Mesenchymal stem cell (in vitro differentiated cells and primary cell): Measurements from ENCODE around the gene REG1B.

Experiments used
- DNase-seq: peaks from one replicate; pipeline ENCODE4 v3.0.0-alpha.2; 2013
- H2AFZ ChIP-seq: one replicate; pipeline ENCODE4 v1.6.1; 2013; ENCODE audit warnings: low read depth, mild to moderate bottlenecking, control low read depth, inconsistent platforms, low read length, moderate library complexity
- H2AK5ac ChIP-seq: 2 replicates; pipeline ENCODE4 v1.6.1; 2013; ENCODE audit warnings: low read length, moderate library complexity, mild to moderate bottlenecking, inconsistent platforms; ENCODE audit not compliant: severe bottlenecking
- H2BK120ac ChIP-seq: one replicate; pipeline ENCODE4 v1.6.1; 2013; ENCODE audit warnings: low read depth, mild to moderate bottlenecking, inconsistent platforms, low read length, moderate library complexity
- H2BK12ac ChIP-seq, 2 experiments: one replicate each; pipeline ENCODE4 v1.6.1; 2013; ENCODE audit warnings: inconsistent platforms in 2 of 2, low read length in 2 of 2, mild to moderate bottlenecking in 2 of 2, moderate library complexity in 2 of 2, control low read depth in 1 of 2
- H2BK15ac ChIP-seq: one replicate; pipeline ENCODE4 v1.6.1; 2013; ENCODE audit warnings: mild to moderate bottlenecking, low read depth, inconsistent platforms; ENCODE audit not compliant: poor library complexity, severe bottlenecking
- H2BK5ac ChIP-seq: 2 replicates; pipeline ENCODE4 v1.6.1; 2013; ENCODE audit warnings: low read depth, mild to moderate bottlenecking, low read length, control low read depth, inconsistent platforms; ENCODE audit not compliant: poor library complexity, severe bottlenecking
- H3K14ac ChIP-seq, 2 experiments: one replicate each; pipeline ENCODE4 v1.6.1; 2013; ENCODE audit warnings: inconsistent platforms in 2 of 2, low read length in 2 of 2, control low read depth in 1 of 2, mild to moderate bottlenecking in 1 of 2, moderate library complexity in 1 of 2
- H3K18ac ChIP-seq, 2 experiments: one replicate each; pipeline ENCODE4 v1.6.1; 2013; ENCODE audit warnings: inconsistent platforms in 2 of 2, low read length in 2 of 2, control low read depth in 1 of 2, low read depth in 1 of 2, mild to moderate bottlenecking in 1 of 2
- H3K23ac ChIP-seq, 2 experiments: one replicate each; pipeline ENCODE4 v1.6.1; 2013; ENCODE audit warnings: inconsistent platforms in 2 of 2, low read length in 2 of 2, mild to moderate bottlenecking in 2 of 2, moderate library complexity in 2 of 2, control low read depth in 1 of 2
- H3K27ac ChIP-seq: 2 replicates; pipeline ENCODE4 v1.5.1; 2013; ENCODE audit warnings: mild to moderate bottlenecking, moderate library complexity, low read length, control low read depth, inconsistent platforms; ENCODE audit not compliant: poor library complexity, severe bottlenecking
- H3K27me3 ChIP-seq, 2 experiments: 2 replicates each; pipeline versions ENCODE4 v1.6.1 to v1.7.0; 2013; ENCODE audit warnings: low read length in 2 of 2, mild to moderate bottlenecking in 2 of 2, moderate library complexity in 2 of 2, control low read depth in 1 of 2, inconsistent platforms in 1 of 2; ENCODE audit not compliant: control insufficient read depth in 1 of 2, insufficient read depth in 1 of 2
- H3K36me3 ChIP-seq, 2 experiments: 2 replicates each; pipeline versions ENCODE4 v1.6.1 to v1.7.0; 2013; ENCODE audit warnings: low read length in 2 of 2, control low read depth in 1 of 2, inconsistent platforms in 1 of 2, low read depth in 1 of 2, mild to moderate bottlenecking in 1 of 2; ENCODE audit not compliant: insufficient read depth in 2 of 2, control insufficient read depth in 1 of 2
- H3K4ac ChIP-seq, 2 experiments: one replicate each; pipeline ENCODE4 v1.6.1; 2013; ENCODE audit warnings: inconsistent platforms in 2 of 2, low read length in 2 of 2, mild to moderate bottlenecking in 2 of 2, moderate library complexity in 2 of 2, control low read depth in 1 of 2, low read depth in 1 of 2
- H3K4me1 ChIP-seq: 2 replicates; pipeline ENCODE4 v1.6.1; 2013; ENCODE audit warnings: low read depth, low read length, control low read depth; ENCODE audit not compliant: control insufficient read depth, insufficient read depth
- H3K4me2 ChIP-seq: 2 replicates; pipeline ENCODE4 v1.6.1; 2013; ENCODE audit warnings: low read length, mild to moderate bottlenecking, inconsistent platforms; ENCODE audit not compliant: poor library complexity, severe bottlenecking
- H3K4me3 ChIP-seq, 2 experiments: 2 replicates each; pipeline versions ENCODE4 v1.5.1 to v1.7.0; 2013; ENCODE audit warnings: low read length in 2 of 2, mild to moderate bottlenecking in 2 of 2, control low read depth in 1 of 2, low read depth in 1 of 2; ENCODE audit not compliant: insufficient read depth in 1 of 2
- H3K79me1 ChIP-seq: replicated peaks from 2 replicates; pipeline ENCODE4 v1.6.1; 2013; ENCODE audit warnings: mild to moderate bottlenecking, control low read depth, low read length, inconsistent platforms; ENCODE audit not compliant: poor library complexity, severe bottlenecking
- H3K9ac ChIP-seq: 2 replicates; pipeline ENCODE4 v1.7.0; 2013; ENCODE audit warnings: mild to moderate bottlenecking, low read length, moderate library complexity
- H3K9me3 ChIP-seq: 2 replicates; pipeline ENCODE4 v1.7.0; 2013; ENCODE audit warnings: mild to moderate bottlenecking, low read length; ENCODE audit not compliant: control insufficient read depth
- H4K8ac ChIP-seq: one replicate; pipeline ENCODE4 v1.6.1; 2013; ENCODE audit warnings: inconsistent platforms, mild to moderate bottlenecking, low read length, moderate library complexity
- H4K91ac ChIP-seq: one replicate; pipeline ENCODE4 v1.6.1; 2013; ENCODE audit warnings: mild to moderate bottlenecking, low read length, inconsistent platforms
- WGBS: methylation state at CpG from one replicate; pipeline ENCODE4 v1.1.7; 2013; ENCODE audit warnings: mixed read lengths; 5-methylcytosine and 5-hydroxymethylcytosine counted together

Gene REG1B

GRCh38 chr2:79085382-79085781 is 2.4 kb downstream of the REG1B start:
- H3K4me2 ChIP-seq: no peak overlapping the region
- no peak overlapping the region for H3K4me3 ChIP-seq
- 69% methylated on average over 3 of the region's 3 CpGs for WGBS
- H3K14ac ChIP-seq: no peak overlapping the region
- H2BK5ac ChIP-seq: no peak overlapping the region
- H3K18ac ChIP-seq: no peak overlapping the region
- H2BK12ac ChIP-seq: no peak overlapping the region
- no peak overlapping the region for H2BK120ac ChIP-seq
- no peaks in the 10 kb centered on the region for H3K36me3 ChIP-seq
- H2BK15ac ChIP-seq: no peak overlapping the region
- no peak overlapping the region for H3K23ac ChIP-seq
- no peak overlapping the region for H2AFZ ChIP-seq
- no peak overlapping the region for H4K91ac ChIP-seq
- no peaks in the 10 kb centered on the region for H3K79me1 ChIP-seq
- DNase-seq: no peak
- H2AK5ac ChIP-seq: no peak overlapping the region
- no peaks in the 10 kb centered on the region for H3K9me3 ChIP-seq
- H3K4me1 ChIP-seq: no peaks in the 10 kb centered on the region
- no peak overlapping the region for H3K27ac ChIP-seq
- H3K27me3 ChIP-seq: no peaks in the 10 kb centered on the region
- no peak overlapping the region for H3K9ac ChIP-seq
- H4K8ac ChIP-seq: no peak overlapping the region
- no peak overlapping the region for H3K4ac ChIP-seq

GRCh38 chr2:79084495-79085135 is 3.2 kb downstream of the REG1B start:
- Histone ChIP-seq H2BK5ac (no peak overlapping the region), H3K27ac (no peak overlapping the region), H3K4me2 (no peak overlapping the region), H3K23ac (no peak overlapping the region), H2AFZ (no peak overlapping the region), H3K79me1 (no peaks in the 10 kb centered on the region), H3K14ac (no peak overlapping the region), H4K8ac (no peak overlapping the region), H2BK12ac (no peak overlapping the region), H3K9ac (no peak overlapping the region), H2AK5ac (no peak overlapping the region), H3K36me3 (no peaks in the 10 kb centered on the region), H3K4me1 (no peaks in the 10 kb centered on the region), H3K4ac (no peak overlapping the region), H3K18ac (no peak overlapping the region), H3K9me3 (no peaks in the 10 kb centered on the region), H3K4me3 (no peak overlapping the region), H3K27me3 (no peaks in the 10 kb centered on the region), H2BK120ac (no peak overlapping the region), H4K91ac (no peak overlapping the region), H2BK15ac (no peak overlapping the region)
- WGBS: 80% methylated on average over 3 of the region's 3 CpGs
- no peak for DNase-seq

- Histone ChIP-seq H3K14ac (no peak overlapping the region), H4K8ac (no peak overlapping the region), H3K27ac (no peak overlapping the region), H3K4me2 (no peak overlapping the region), H3K36me3 (no peaks in the 10 kb centered on the region), H2BK5ac (no peak overlapping the region), H3K18ac (no peak overlapping the region), H3K4me1 (no peaks in the 10 kb centered on the region), H3K27me3 (no peaks in the 10 kb centered on the region), H2BK120ac (no peak overlapping the region), H4K91ac (no peak overlapping the region), H2BK15ac (no peak overlapping the region), H2BK12ac (no peak overlapping the region), H2AFZ (no peak overlapping the region), H2AK5ac (no peak overlapping the region), H3K9me3 (no peaks in the 10 kb centered on the region), H3K4ac (no peak overlapping the region), H3K4me3 (no peak overlapping the region), H3K23ac (no peak overlapping the region), H3K79me1 (no peaks in the 10 kb centered on the region), H3K9ac (no peak overlapping the region)
- DNase-seq: no peak
Observed at GRCh38 chr2:79083597-79084251, 4.1 kb downstream of the REG1B start.

GRCh38 chr2:79082987-79083386 is 4.8 kb downstream of the REG1B start:
- no peak overlapping the region for H3K14ac ChIP-seq
- no peak for DNase-seq

More at GRCh38 chr2:79082987-79083386, 4.8 kb downstream of the REG1B start:
- no peak overlapping the region for H3K4me2 ChIP-seq
- H3K27me3 ChIP-seq: no peaks in the 10 kb centered on the region
- no peak overlapping the region for H3K4ac ChIP-seq
- H2AFZ ChIP-seq: no peak overlapping the region
- no peak overlapping the region for H2BK120ac ChIP-seq
- no peak overlapping the region for H2BK12ac ChIP-seq
- no peak overlapping the region for H3K9ac ChIP-seq
- no peak overlapping the region for H3K23ac ChIP-seq
- no peak overlapping the region for H3K4me3 ChIP-seq
- H3K79me1 ChIP-seq: no peaks in the 10 kb centered on the region
- WGBS: 91% methylated on average over 5 of the region's 5 CpGs
- no peak overlapping the region for H4K91ac ChIP-seq
- H3K27ac ChIP-seq: no peak overlapping the region
- H3K36me3 ChIP-seq: no peaks in the 10 kb centered on the region
- H2BK15ac ChIP-seq: no peak overlapping the region
- H2BK5ac ChIP-seq: no peak overlapping the region
- no peaks in the 10 kb centered on the region for H3K4me1 ChIP-seq
- H3K18ac ChIP-seq: no peak overlapping the region
- H4K8ac ChIP-seq: no peak overlapping the region
- no peak overlapping the region for H2AK5ac ChIP-seq
- H3K9me3 ChIP-seq: no peaks in the 10 kb centered on the region
